SK-N-SH (cell line): ENCODE measurements around the gene PTGIS. TPM values are rescaled to one million over a fixed set of nuclear protein-coding genes. Genes with fewer than 3 reads are reported as not detected.

ENCODE experiments used
- CTCF ChIA-PET: fragments of 300-600, 350-600 bp; formaldehyde crosslinking; extraction: SDS; loops from one replicate; lab custom pipeline; 2021; lab: Yijun Ruan, JAX
- POLR2A ChIA-PET: fragments of 350-600 bp; sonication (Branson Sonifier 250); formaldehyde crosslinking; extraction: SDS; loops from one replicate; lab custom pipeline; 2020; ENCODE audit warnings: antibody characterized with exemption, inconsistent platforms; lab: Yijun Ruan, JAX
- DNase-seq: peaks from one replicate; pipeline ENCODE4 v3.0.0; 2012
- H2AFZ ChIP-seq: fragments of 200-600 bp; sonication (generic); 2 replicates; pipeline ENCODE4 v1.8.1; 2016; ENCODE audit warnings: antibody characterized with exemption, mild to moderate bottlenecking, low read depth
- H3F3A ChIP-seq: fragments of 200-600 bp; sonication (generic); replicated peaks from 2 replicates; pipeline ENCODE3; 2016; ENCODE audit warnings: antibody characterized with exemption, mild to moderate bottlenecking; ENCODE audit not compliant: insufficient read depth
- H3K27ac ChIP-seq, 2 experiments: fragments of 200-500 bp in 1 of 2; fragments of 200-600 bp in 1 of 2; sonication (Bioruptor generic) in 1 of 2; sonication (generic), shearing (Covaris generic) in 1 of 2; 2 replicates each; pipeline versions ENCODE4 v1.5.1 to v1.6.1; 2014 to 2016; ENCODE audit warnings: low read depth in 2 of 2, inconsistent platforms in 1 of 2, low read length in 1 of 2, mild to moderate bottlenecking in 1 of 2, mixed read lengths in 1 of 2
- H3K27me3 ChIP-seq: fragments of 200-600 bp; sonication (generic), shearing (Covaris generic); 2 replicates; pipeline ENCODE4 v1.6.1; 2016; ENCODE audit warnings: mixed run types; ENCODE audit not compliant: insufficient read depth
- H3K36me3 ChIP-seq, 2 experiments: fragments of 200-500 bp in 1 of 2; fragments of 200-600 bp in 1 of 2; sonication (Bioruptor generic) in 1 of 2; sonication (generic) in 1 of 2; replicated peaks in 1 of 2; 2 replicates each; pipeline versions ENCODE3 to v1.5.1; 2014 to 2016; ENCODE audit warnings: low read length in 1 of 2, mild to moderate bottlenecking in 1 of 2; ENCODE audit not compliant: insufficient read depth in 2 of 2, control insufficient read depth in 1 of 2
- H3K4me1 ChIP-seq, 2 experiments: fragments of 200-500 bp in 1 of 2; fragments of 200-600 bp in 1 of 2; sonication (Bioruptor generic) in 1 of 2; sonication (generic), shearing (Covaris generic) in 1 of 2; 2 replicates each; pipeline versions ENCODE4 v1.5.1 to v1.6.1; 2014 to 2016; ENCODE audit warnings: low read depth in 1 of 2, low read length in 1 of 2, mixed run types in 1 of 2; ENCODE audit not compliant: insufficient read depth in 2 of 2, control insufficient read depth in 1 of 2
- H3K4me2 ChIP-seq: fragments of 200-600 bp; sonication (generic), shearing (Covaris generic); 2 replicates; pipeline ENCODE4 v1.6.1; 2017; ENCODE audit warnings: mixed run types
- H3K4me3 ChIP-seq, 2 experiments: fragments of 200-500 bp in 1 of 2; fragments of 200-600 bp in 1 of 2; sonication (Bioruptor generic) in 1 of 2; sonication (generic), shearing (Covaris generic) in 1 of 2; 2 replicates each; pipeline versions ENCODE4 v1.5.1 to v1.8.1; 2014 to 2016; ENCODE audit warnings: low read depth in 2 of 2, inconsistent platforms in 1 of 2, low read length in 1 of 2, mild to moderate bottlenecking in 1 of 2, mixed read lengths in 1 of 2, moderate library complexity in 1 of 2
- H3K79me2 ChIP-seq: fragments of 200-600 bp; sonication (generic); 2 replicates; pipeline ENCODE4 v1.8.1; 2017; ENCODE audit warnings: mild to moderate bottlenecking; ENCODE audit not compliant: insufficient read depth
- H3K9ac ChIP-seq: fragments of 200-600 bp; sonication (generic); 2 replicates; pipeline ENCODE4 v1.6.1; 2017; ENCODE audit warnings: mixed run types
- H3K9me2 ChIP-seq: fragments of 200-600 bp; sonication (generic); 2 replicates; pipeline ENCODE4 v1.6.1; 2017; ENCODE audit warnings: mixed run types
- H3K9me3 ChIP-seq: fragments of 200-600 bp; sonication (generic); 2 replicates; pipeline ENCODE4 v1.6.1; 2017; ENCODE audit warnings: mixed run types, mild to moderate bottlenecking, moderate library complexity
- H4K20me1 ChIP-seq: fragments of 200-600 bp; sonication (generic); 2 replicates; pipeline ENCODE4 v1.6.1; 2017; ENCODE audit warnings: mild to moderate bottlenecking, mixed run types; ENCODE audit not compliant: insufficient read depth
- ELF1 ChIP-seq: IDR thresholded peaks from 2 replicates; pipeline ENCODE4 v1.4.0; 2012
- EP300 ChIP-seq, 2 experiments: IDR thresholded peaks; 2 replicates each; pipeline versions ENCODE4 v1.4.0 to v1.6.1; 2012; ENCODE audit warnings: borderline replicate concordance in 1 of 2, low read depth in 1 of 2, low read length in 1 of 2
- FOSL2 ChIP-seq: IDR thresholded peaks from 2 replicates; pipeline ENCODE4 v1.4.0; 2012; ENCODE audit warnings: low read depth, mild to moderate bottlenecking, moderate library complexity, borderline replicate concordance
- GATA2 ChIP-seq: sonication (generic); formaldehyde crosslinking; IDR thresholded peaks from 2 replicates; pipeline ENCODE4 v1.5.0; 2020; ENCODE audit warnings: mild to moderate bottlenecking, missing genetic modification reagents
- JUND ChIP-seq: IDR thresholded peaks from 2 replicates; pipeline ENCODE4 v1.4.0; 2012
- MAX ChIP-seq: IDR thresholded peaks from 2 replicates; pipeline ENCODE4 v1.4.0; 2012; ENCODE audit warnings: low read depth
- MEF2A ChIP-seq: IDR thresholded peaks from 2 replicates; pipeline ENCODE4 v1.4.0; 2012; ENCODE audit warnings: low read depth, borderline replicate concordance
- MXI1 ChIP-seq: IDR thresholded peaks from 2 replicates; pipeline ENCODE4 v1.6.1; 2012; ENCODE audit warnings: mild to moderate bottlenecking, low read depth, low read length, improper control_type of control experiment
- PBX3 ChIP-seq: IDR thresholded peaks from 2 replicates; pipeline ENCODE4; 2012
- POLR2AphosphoS5 ChIP-seq: IDR thresholded peaks from 2 replicates; pipeline ENCODE4 v1.6.1; 2012; ENCODE audit warnings: low read depth, low read length
- RCOR1 ChIP-seq: fragments of 150-350 bp; IDR thresholded peaks from 2 replicates; pipeline ENCODE4 v1.6.1; 2017; ENCODE audit warnings: antibody characterized with exemption, low read length
- RFX5 ChIP-seq: IDR thresholded peaks from 2 replicates; pipeline ENCODE4 v1.6.1; 2012; ENCODE audit warnings: mild to moderate bottlenecking, improper control_type of control experiment, low read length
- RXRA ChIP-seq: IDR thresholded peaks from 2 replicates; pipeline ENCODE4 v1.4.0; 2012; ENCODE audit warnings: low read depth, mild to moderate bottlenecking, borderline replicate concordance
- SMC3 ChIP-seq: IDR thresholded peaks from 2 replicates; pipeline ENCODE4 v1.6.1; 2012; ENCODE audit warnings: low read depth, low read length, improper control_type of control experiment
- USF1 ChIP-seq: IDR thresholded peaks from 2 replicates; pipeline ENCODE4 v1.4.0; 2012; ENCODE audit warnings: low read depth, borderline replicate concordance
- ZBTB33 ChIP-seq: IDR thresholded peaks from 2 replicates; pipeline ENCODE4 v1.4.0; 2012; ENCODE audit warnings: low read depth, borderline replicate concordance
- WGBS: methylation state at CpG from one replicate; pipeline ENCODE4 v1.1.6; 2017; ENCODE audit warnings: low lambda C conversion rate; 5-methylcytosine and 5-hydroxymethylcytosine counted together
- polyA plus RNA-seq, 3 experiments: library from polyadenylated mRNA; depleted of rRNA; stranded (reverse); fragments of >200 nt; gene quantifications; 2 replicates each; pipeline ENCODE4 v1.2.3, GENCODE V29; 2012

PTGIS gene
- polyA plus RNA-seq, 1 of the 3 experiments (the other 2 are of a cell fraction), result 1.0 TPM

GRCh38 chr20:49511788-49512525, 56.0 kb downstream of the PTGIS start:
- Histone ChIP-seq H2AFZ (no peak overlapping the region), H3K4me3 (no peak overlapping the region), H3K9me3 (no peaks in the 10 kb centered on the region), H3K9ac (no peak overlapping the region), H3F3A (peaks cover 8% of the 10 kb centered on the region), H3K4me1 (peaks cover 3 to 8% of the 10 kb centered on the region in 2 experiments; a peak in 2 of 4 replicates), H3K27ac (no peak overlapping the region), H4K20me1 (no peaks in the 10 kb centered on the region), H3K9me2 (no peaks in the 10 kb centered on the region), H3K36me3 (no peaks in the 10 kb centered on the region), H3K79me2 (no peaks in the 10 kb centered on the region), H3K4me2 (no peak overlapping the region), H3K27me3 (no peaks in the 10 kb centered on the region)
- TF ChIP-seq GATA2 (CRISPR knock-in tag) (no peak), MXI1 (no peak), USF1 (no peak), ELF1 (no peak), PBX3 (no peak), RCOR1 (no peak), MAX (no peak), EP300 (IDR thresholded peaks at IDR 0.05; ENCODE audit: borderline replicate concordance in 1 of 2, low read depth in 1 of 2, low read length in 1 of 2) (no peak), FOSL2 (no peak), SMC3 (no peak), POLR2AphosphoS5 (no peak), JUND (no peak), RFX5 (no peak), MEF2A (no peak), RXRA (no peak), ZBTB33 (no peak)
- CTCF ChIA-PET, result interaction anchor here (0.6 to 15.8 kb wide), 3 partner anchors 11 to 179 kb away, joined by 3 to 317 read pairs (median 78); no protein-coding TSS in a partner anchor
- no peak for DNase-seq
- WGBS, result 60% methylated on average over 2 of the region's 2 CpGs
- POLR2A ChIA-PET, result no interaction called here
